MM.1S (cell line): Measurements from ENCODE around the gene MAGI1.

Experiments
- DNase-seq: peaks from one replicate; pipeline ENCODE4 v3.0.0-alpha.2; 2015
- H2AFZ ChIP-seq: fragments of 300-600 bp; sonication (generic); 2 replicates; pipeline ENCODE4 v1.6.0; 2016; ENCODE audit warnings: antibody characterized with exemption, low read length
- H3F3A ChIP-seq: fragments of 300-600 bp; sonication (generic); 2 replicates; pipeline ENCODE4 v1.6.1; 2016; ENCODE audit warnings: mild to moderate bottlenecking, antibody characterized with exemption, low read length, moderate library complexity, mixed read lengths; ENCODE audit not compliant: insufficient read depth
- H3K27ac ChIP-seq: fragments of 300-600 bp; sonication (generic); 2 replicates; pipeline ENCODE4 v1.5.1; 2016; ENCODE audit warnings: mild to moderate bottlenecking, low read length
- H3K27me3 ChIP-seq: fragments of 300-600 bp; sonication (generic); replicated peaks from 2 replicates; pipeline ENCODE4 v1.6.0; 2016; ENCODE audit warnings: low read length; ENCODE audit not compliant: insufficient read depth
- H3K36me3 ChIP-seq: fragments of 300-600 bp; sonication (generic); replicated peaks from 2 replicates; pipeline ENCODE4 v1.6.1; 2016; ENCODE audit warnings: mild to moderate bottlenecking, low read length, mixed read lengths; ENCODE audit not compliant: insufficient read depth
- H3K4me1 ChIP-seq: fragments of 300-600 bp; sonication (generic); 2 replicates; pipeline ENCODE4 v1.6.1; 2016; ENCODE audit warnings: low read length, mixed read lengths
- H3K4me2 ChIP-seq: fragments of 300-600 bp; sonication (generic); 2 replicates; pipeline ENCODE4 v1.6.0; 2016; ENCODE audit warnings: low read depth, low read length
- H3K4me3 ChIP-seq: fragments of 300-600 bp; sonication (generic); 2 replicates; pipeline ENCODE4 v1.5.1; 2016; ENCODE audit warnings: low read length, mixed read lengths
- H3K79me2 ChIP-seq: fragments of 300-600 bp; sonication (generic); 2 replicates; pipeline ENCODE4 v1.6.1; 2016; ENCODE audit warnings: mixed run types, low read length, mixed read lengths
- H3K9ac ChIP-seq: fragments of 300-600 bp; sonication (generic); 2 replicates; pipeline ENCODE4 v1.6.1; 2016; ENCODE audit warnings: low read length, mixed read lengths
- H3K9me2 ChIP-seq: fragments of 300-600 bp; sonication (generic); replicated peaks from 2 replicates; pipeline ENCODE4 v1.6.1; 2016; ENCODE audit warnings: mild to moderate bottlenecking, low read length, mixed read lengths; ENCODE audit not compliant: insufficient read depth
- H3K9me3 ChIP-seq: fragments of 300-600 bp; sonication (generic); replicated peaks from 2 replicates; pipeline ENCODE4 v1.6.1; 2016; ENCODE audit warnings: mild to moderate bottlenecking, low read length, mixed read lengths; ENCODE audit not compliant: insufficient read depth
- H4K20me1 ChIP-seq: fragments of 300-600 bp; sonication (generic); 2 replicates; pipeline ENCODE4 v1.6.1; 2016; ENCODE audit warnings: mild to moderate bottlenecking, low read length, moderate library complexity, mixed read lengths; ENCODE audit not compliant: insufficient read depth
- EZH2 ChIP-seq: fragments of 300-600 bp; sonication (generic); optimal IDR thresholded peaks from 2 replicates; pipeline ENCODE3; 2017; ENCODE audit warnings: low read depth, mild to moderate bottlenecking, antibody characterized with exemption, low read length, mixed read lengths
- EZH2phosphoT487 ChIP-seq: fragments of 300-600 bp; sonication (generic); IDR thresholded peaks from 2 replicates; pipeline ENCODE4 v1.6.1; 2018; ENCODE audit warnings: antibody characterized with exemption, low read length
- TF ChIP-seq, protein P1 (sequence below): fragments of 300-600 bp; sonication (generic); IDR thresholded peaks from 2 replicates; pipeline ENCODE4 v1.5.1; 2016; ENCODE audit warnings: antibody characterized with exemption, low read length, mixed read lengths

Gene MAGI1

DNA sequence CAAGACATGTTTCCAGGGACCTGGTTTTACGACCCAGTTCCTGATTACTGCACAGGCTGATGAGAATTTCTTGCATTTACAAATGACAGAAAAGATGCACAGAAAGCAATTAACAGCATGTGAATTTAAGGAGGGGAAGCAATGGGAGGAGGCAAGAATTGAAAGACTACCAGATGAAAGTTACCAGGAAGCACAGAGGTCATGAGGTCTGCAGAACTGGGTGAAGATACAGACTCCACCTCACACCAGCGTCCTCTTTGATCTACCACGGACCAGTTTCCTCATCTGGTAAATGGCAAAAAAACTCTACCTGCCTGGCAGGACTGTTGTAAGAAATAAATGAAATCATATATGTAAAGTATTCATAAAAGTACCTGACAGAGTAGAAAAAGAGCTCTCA, 266.0 kb downstream of the MAGI1 start:
- Histone ChIP-seq H3K4me3 (no peak overlapping the region), H3K27me3 (no peaks in the 10 kb centered on the region), H3K79me2 (no peaks in the 10 kb centered on the region), H3K4me1 (no peaks in the 10 kb centered on the region), H3K4me2 (no peak overlapping the region), H2AFZ (no peak overlapping the region), H3K36me3 (no peaks in the 10 kb centered on the region), H3K9me3 (no peaks in the 10 kb centered on the region), H3K9ac (no peak overlapping the region), H4K20me1 (no peaks in the 10 kb centered on the region), H3K27ac (no peak overlapping the region), H3K9me2 (no peaks in the 10 kb centered on the region), H3F3A (no peaks in the 10 kb centered on the region)
- TF ChIP-seq EZH2 (no peak), EZH2phosphoT487 (no peak)
- TF ChIP-seq, protein P1, sequence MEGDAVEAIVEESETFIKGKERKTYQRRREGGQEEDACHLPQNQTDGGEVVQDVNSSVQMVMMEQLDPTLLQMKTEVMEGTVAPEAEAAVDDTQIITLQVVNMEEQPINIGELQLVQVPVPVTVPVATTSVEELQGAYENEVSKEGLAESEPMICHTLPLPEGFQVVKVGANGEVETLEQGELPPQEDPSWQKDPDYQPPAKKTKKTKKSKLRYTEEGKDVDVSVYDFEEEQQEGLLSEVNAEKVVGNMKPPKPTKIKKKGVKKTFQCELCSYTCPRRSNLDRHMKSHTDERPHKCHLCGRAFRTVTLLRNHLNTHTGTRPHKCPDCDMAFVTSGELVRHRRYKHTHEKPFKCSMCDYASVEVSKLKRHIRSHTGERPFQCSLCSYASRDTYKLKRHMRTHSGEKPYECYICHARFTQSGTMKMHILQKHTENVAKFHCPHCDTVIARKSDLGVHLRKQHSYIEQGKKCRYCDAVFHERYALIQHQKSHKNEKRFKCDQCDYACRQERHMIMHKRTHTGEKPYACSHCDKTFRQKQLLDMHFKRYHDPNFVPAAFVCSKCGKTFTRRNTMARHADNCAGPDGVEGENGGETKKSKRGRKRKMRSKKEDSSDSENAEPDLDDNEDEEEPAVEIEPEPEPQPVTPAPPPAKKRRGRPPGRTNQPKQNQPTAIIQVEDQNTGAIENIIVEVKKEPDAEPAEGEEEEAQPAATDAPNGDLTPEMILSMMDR = no peak
- DNase-seq = no peak

DNA sequence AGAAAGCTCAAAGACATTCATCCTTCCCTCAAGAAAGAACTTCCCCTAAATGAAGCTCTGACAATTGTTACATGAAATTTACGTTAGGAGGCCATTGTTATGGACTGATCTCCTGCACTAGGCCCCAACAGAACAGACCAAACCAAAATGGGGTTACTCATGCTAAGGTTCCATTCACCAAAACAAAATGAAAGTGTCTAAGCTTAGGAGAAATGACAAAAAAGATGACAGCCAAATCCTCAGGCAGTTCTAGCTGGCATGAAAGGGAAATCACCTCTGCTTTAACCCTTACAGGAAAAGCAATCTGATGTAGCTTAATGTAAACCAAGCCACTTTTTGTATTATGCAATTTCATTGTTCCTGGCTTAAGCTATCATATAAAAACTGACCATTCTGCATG, 271.2 kb downstream of the MAGI1 start:
- Histone ChIP-seq H3K4me3 (no peak overlapping the region), H3K36me3 (no peaks in the 10 kb centered on the region), H3K27me3 (no peaks in the 10 kb centered on the region), H3K79me2 (no peaks in the 10 kb centered on the region), H2AFZ (no peak overlapping the region), H3F3A (no peaks in the 10 kb centered on the region), H3K4me2 (no peak overlapping the region), H3K4me1 (no peaks in the 10 kb centered on the region), H3K9me3 (no peaks in the 10 kb centered on the region), H3K27ac (no peak overlapping the region), H3K9me2 (no peaks in the 10 kb centered on the region), H3K9ac (no peak overlapping the region), H4K20me1 (no peaks in the 10 kb centered on the region)
- DNase-seq = no peak
- TF ChIP-seq EZH2phosphoT487 = no peak
- TF ChIP-seq EZH2 = no peak
- TF ChIP-seq, protein P1 = no peak

DNA sequence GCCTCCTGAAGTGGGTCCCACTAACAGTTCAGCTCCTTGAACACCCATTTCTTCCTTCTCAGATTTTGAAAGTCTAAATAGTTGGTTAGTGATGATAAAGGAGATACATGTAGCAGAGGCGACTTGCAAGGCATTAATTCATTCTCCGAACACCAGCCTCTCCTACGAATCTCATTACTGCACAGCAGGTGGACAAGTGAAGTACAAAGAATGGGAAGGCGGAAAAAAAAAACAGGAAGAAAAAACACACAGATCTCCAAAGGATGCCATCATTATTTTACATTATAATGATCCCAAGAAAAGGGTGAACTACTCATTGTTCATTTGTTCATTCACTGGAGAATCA, 276.5 kb downstream of the MAGI1 start:
- H3K27me3 ChIP-seq = no peaks in the 10 kb centered on the region
- H3K4me2 ChIP-seq = no peak overlapping the region
- no peak for DNase-seq
- no peak overlapping the region for H3K4me3 ChIP-seq
- no peaks in the 10 kb centered on the region for H3K79me2 ChIP-seq
- H3K9me2 ChIP-seq = no peaks in the 10 kb centered on the region
- H3K4me1 ChIP-seq = no peaks in the 10 kb centered on the region
- no peaks in the 10 kb centered on the region for H3F3A ChIP-seq
- H2AFZ ChIP-seq = no peak overlapping the region
- no peaks in the 10 kb centered on the region for H4K20me1 ChIP-seq
- TF ChIP-seq EZH2phosphoT487 (no peak), EZH2 (no peak)
- TF ChIP-seq, protein P1 = no peak
- no peaks in the 10 kb centered on the region for H3K9me3 ChIP-seq
- H3K9ac ChIP-seq = no peak overlapping the region
- H3K27ac ChIP-seq = no peak overlapping the region
- H3K36me3 ChIP-seq = no peaks in the 10 kb centered on the region
